GM19238 (cell line): Measurements from ENCODE around the gene IL11RA.

Experiments
- DNase-seq: peaks from one replicate; pipeline ENCODE4 v3.0.0; 2011; ENCODE audit warnings: low spot score; ENCODE audit not compliant: insufficient read length

IL11RA gene

DNA sequence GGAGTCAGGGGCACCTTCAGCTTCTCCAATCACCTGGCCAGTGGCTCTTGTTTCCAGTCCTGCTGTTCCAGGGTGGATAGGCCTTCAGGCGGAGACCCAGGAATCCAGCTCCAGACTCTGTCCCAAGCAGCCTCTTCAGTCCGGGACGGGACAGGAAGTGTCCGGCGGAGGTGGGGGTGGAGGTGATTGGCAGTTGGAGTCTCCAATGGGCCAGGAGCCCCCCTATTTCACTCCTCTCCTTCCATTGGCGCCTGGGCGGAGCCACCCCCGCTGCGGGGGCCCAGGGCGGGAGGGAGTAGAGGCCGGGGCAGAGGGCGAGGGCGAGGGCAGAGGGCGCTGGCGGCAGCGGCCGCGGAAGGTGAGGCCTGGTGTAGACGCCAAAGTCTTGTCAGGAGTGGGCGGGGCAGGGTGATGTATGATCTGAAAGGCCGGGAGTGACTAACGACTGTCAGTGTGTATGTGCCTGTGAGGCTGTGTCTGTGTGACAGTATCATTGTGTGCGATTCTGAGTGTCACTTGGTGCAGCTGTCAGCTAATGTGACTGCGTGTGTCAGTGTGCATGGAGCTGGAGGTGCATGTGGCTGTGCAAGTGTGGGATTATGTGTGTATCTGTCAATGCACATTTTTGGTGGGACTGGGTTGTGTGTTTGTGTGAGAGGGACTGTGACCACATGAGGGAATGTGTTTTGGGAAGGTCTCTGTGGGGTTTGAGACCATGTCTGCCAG, at the start of gene IL11RA:
Gene IL11RA, plus strand, starts transcription at position 310 of the 726 bp plus-strand sequence. CDS start 3,033 bp downstream, outside the sequence.
- no peak for DNase-seq

- DNase-seq = peak; percentile 75
These were observed 48.3 kb upstream of the IL11RA start for GRCh38 chr9:34603610-34604231.

DNA sequence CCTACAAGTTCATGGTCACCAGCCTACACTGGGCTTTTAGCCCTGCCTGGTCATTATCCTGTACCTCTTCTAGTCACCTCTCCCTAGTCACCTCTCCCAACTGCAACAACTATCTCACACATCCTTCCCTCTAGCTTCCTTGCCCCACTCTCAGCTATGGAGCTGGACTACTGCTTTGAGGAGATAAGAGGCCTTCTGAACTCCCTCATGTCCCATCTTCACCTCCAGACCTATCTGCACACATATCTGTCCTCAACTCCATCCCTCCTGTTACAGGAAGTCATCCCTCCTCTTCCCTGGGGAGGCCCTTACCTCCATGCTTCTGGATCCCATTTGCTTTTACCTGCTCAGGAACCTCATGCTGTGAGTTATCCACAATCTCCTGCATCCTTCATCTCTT, 45.8 kb upstream of the IL11RA start:
- DNase-seq = no peak

GRCh38 chr9:34606905-34607304, 45.1 kb upstream of the IL11RA start:
- DNase-seq = no peak

DNA sequence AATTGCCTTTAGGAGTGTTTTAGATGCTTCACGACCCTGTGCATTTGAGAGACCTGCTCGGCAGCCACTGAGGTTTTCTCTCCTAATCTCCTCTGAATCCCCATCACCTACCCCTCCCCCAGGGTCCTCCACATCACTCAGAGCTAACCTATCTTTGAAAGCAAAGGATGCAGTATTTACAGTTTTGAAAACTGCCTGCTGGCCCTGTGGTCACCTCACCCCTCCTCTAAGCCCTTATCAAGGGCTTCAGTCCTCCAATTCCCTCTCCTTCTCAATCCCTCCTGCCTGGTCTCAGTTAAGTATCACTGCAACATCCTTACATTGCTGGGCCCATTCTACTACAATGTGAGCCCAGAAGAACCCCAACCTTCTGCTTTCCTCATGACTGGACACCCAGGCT, 44.7 kb upstream of the IL11RA start:
- no peak for DNase-seq

DNA sequence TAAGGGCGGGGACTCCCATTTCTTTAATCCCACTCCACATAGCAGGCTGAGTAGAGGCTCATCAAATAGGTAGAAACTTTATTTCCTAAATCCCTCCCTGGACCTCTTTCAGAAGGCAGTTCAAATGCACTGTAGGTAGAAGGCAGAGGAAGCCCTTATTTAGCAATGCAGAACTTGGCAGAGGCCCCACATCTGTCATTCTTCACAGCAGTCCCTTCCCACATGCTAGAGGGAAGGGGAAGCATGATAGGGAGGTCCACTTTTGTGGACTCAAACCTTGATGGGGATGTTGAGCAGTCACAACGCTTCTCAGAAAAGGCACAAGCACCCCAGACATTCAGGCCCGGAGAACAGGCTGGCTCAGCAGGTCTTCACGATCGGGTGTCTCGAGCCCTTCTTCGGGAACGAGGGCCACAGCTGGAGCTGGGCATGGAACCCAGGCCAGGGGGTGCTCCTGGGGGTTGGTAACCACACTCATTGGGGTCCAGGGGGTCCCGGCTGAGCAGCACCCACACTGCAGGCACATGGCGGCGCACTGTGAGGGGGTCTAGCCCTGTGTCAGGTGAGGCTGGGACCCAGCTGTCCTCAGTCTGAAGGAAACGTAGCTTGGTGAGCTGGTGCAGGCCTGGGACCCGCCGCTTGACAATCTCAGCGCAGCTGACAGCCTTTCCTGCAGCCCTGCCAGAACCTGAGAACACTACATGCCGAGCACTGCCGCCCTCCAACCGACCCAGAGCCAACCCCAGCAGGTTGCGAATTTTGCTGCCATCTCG, 41.4 kb upstream of the IL11RA start:
- no peak for DNase-seq

DNA sequence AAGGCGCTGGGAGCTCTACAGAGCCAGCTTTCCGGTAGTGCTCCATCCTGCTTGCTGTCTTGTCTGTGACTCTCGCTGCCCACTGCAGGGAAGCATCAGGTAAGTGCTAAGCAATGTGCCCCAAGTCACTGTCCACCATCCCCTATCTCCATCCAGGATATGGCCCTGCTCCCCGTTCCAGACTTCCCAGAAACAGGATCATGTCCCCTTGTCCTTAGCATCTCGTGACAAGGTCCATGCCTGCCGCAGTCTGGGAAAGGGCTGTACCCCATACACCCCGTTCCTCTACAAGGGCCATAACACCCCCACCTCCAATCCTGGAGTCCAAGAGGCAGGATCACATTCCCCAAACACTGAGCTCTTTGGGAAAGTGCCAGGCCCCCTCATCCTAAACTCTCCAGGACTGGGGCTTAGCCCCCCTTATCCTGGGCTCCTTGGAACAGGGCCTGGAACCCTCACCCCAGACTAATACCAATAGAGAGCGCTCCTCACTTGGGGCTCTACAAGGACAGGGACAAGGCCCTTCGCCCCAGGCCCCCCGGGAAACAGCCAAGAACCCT, 40.7 kb upstream of the IL11RA start:
- DNase-seq = no peak

DNA sequence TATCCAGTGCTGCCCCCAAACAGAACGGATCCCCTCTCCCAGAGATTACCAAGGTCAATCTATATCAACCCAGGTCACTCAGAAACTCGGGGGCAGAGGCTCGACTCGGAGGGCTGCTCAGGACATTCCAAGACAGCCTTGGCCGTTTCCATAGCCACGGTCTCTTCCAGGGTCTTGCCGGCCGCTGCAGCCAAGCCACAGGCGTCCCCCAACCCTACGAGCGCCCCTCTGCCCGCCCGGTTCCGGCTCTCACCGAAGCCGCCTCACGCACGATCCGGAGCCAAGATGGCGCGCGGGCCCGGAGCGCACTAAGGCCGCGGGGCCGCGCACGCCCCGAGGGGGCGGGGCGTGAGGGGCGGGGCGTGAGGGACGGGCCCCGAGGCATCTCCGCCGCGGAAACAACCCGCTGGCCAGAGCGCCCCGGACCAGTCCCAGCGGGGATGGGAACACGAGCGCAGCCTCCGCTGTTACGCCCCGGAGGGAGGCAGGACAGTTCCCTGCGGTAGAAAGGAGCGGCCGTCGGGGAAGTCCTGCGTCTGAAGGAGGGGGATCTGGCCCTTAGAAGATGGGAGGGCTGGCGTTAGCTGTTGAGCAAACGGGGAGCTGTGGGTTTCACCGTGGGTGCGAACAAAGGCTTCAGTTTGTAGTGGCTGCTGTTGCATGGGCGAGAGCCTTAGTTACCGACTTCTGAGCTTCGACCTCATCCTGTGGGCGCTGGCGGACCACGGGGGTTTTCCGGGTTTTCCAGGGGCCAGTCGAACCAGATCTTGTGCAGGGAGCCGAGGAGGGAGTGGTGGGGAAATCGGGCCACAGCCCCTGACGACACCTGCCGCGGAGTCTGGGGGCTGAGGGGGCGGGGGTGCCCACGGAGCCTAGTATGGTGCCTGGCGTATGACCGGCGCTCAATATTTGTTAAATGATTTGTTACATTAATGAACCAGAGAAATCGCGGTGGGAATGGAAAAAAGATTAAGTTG, 39.9 kb upstream of the IL11RA start, which contains the start of gene RPP25L:
Gene RPP25L, minus strand, starts transcription at position 287 of the 977 bp plus-strand sequence. CDS start 801 bp downstream, outside the sequence.
- DNase-seq = peak; percentile 96

DNA sequence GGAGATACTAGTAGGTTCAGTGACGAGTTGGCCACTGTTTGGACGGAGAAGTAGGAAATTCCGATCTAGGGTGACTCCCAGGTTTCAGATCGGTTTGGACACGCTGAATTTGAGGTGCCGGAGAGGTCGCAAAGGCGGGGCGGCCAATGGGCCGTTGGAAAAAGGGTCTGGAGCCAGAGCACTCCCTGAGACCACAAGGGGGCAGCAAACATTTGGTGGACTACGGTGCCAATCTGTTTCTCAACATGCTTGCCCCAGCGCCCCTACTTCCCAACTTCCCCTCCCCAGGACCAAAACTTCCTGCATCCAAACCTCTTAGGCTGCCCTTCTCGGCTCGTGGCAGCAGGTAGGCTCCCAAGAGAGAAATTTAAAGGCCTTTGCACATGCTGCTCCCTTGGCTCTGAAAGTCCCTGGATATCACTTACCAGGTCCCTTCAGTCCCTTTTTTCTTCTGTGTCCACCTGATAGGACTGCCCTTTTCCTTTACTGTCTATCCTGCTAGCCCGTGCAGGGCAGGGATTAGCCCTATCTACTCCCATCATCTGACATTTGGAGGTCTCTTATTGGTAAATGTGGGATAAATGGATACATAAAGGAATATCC, 39.1 kb upstream of the IL11RA start:
- DNase-seq = peak; percentile 73

DNA sequence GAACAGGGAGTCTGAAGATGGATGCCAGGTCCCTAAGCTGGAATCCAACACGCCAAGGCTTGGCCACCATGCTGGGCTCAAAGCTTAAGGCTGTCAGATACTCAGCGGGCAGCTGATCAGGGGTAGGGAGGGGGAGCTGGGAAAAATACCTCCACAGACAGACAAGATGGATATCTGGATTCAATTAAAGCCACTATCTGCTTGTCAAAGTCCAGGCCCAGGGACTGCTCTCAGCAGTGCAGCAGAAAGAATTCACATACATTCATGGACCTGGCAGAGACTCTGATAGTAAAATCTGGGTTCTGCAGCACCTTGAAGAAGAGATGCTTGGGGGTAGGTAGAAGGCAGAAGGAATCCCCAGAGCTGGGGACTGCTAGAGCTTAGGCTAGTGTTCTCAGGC, 36.9 kb upstream of the IL11RA start:
- no peak for DNase-seq

GRCh38 chr9:34620061-34620994, 31.7 kb upstream of the IL11RA start, which contains the start of gene DCTN3:
Gene DCTN3, minus strand, starts transcription at chr9:34620495. Its CDS starts 31 bp downstream, at chr9:34620464.
- DNase-seq = peak; percentile 98

GRCh38 chr9:34623374-34624235, 28.4 kb upstream of the IL11RA start:
- no peak for DNase-seq

DNA sequence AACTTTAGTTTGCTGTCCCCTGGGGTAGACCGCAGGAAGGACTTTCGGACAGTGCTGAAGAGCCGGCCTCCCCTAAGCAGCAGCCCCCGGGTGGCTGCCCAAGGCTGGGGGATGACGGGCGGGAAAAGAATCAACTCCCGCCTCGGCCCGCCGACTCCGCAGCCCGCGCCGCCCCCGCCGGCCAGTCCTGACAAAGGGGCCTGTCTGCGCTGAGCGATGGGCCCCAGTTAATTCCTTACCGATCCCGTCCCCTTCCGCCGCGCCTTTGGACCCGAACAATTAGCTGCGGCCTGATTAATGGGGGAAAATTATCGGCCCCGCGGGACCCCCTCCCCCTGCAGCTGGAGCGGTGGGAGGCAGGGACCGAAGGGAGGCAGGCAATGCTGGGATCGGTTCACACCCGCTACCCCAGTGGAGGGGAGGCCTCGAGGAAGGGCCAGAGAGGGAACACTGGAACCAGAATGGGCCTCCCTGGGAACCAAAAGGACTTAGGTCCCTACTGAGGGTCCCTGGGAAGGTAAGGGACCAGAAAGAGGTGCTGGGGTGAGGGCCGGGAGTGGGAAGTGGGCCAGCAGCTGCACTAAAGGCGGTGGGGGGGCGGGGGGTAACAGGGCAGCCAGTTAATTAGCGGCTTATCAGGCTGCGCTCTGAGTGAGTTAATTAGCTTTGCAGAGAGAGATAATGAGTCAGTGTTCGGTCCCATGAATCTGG, 27.4 kb upstream of the IL11RA start:
- DNase-seq = no peak

- no peak for DNase-seq
These were observed 26.8 kb upstream of the IL11RA start for GRCh38 chr9:34625186-34625486.

- DNase-seq = no peak
These were observed 24.0 kb upstream of the IL11RA start for GRCh38 chr9:34627716-34628655.

DNA sequence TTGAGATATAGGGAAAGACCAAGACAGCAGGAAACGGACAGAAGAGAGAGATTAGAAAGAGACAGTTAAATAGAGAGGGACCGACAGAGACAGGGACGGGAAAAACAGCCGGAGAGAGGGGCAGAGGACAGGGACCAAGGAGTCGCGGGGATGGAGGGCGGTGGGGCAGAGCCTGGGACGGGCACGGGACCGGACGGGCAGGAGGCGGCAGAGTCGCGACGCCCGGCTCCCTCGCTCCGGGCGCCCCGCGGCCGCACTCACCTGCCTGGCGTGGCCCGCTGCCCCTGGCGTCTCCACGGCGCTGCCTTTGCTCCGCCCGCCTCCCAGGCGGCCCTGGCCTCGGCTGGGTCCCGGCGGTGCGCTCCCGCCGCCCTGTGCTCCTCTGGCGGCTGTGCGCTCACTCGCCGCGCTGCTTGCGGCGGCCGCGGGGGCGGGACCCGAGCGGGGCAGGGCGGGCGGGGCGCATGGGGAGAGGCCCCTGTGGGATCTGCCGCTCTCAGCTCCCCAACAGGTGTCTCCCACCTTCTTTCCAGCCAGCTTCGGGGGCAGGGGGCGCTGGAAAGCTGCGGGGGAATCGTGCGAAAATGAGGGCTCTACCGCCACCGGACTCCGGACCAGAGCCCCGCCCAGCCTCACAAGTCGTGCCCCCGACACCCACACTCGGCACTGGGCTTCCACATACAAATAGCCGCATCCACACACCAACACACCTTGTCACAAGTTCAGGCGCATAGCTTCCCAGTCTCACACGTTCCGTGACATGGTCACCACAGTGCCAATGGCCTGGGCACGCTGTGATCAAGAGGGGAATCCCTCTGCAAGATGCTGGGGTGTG, 23.1 kb upstream of the IL11RA start, which contains the start of gene ARID3C:
Gene ARID3C, minus strand, starts transcription at position 411 of the 835 bp plus-strand sequence. CDS start 1,052 bp downstream, outside the sequence.
- no peak for DNase-seq
